ENCODE data around the gene FRYL. TPM values are rescaled to one million over a fixed set of nuclear protein-coding genes. Genes with fewer than 3 reads are reported as not detected.
A peak's percentile ranks its signal among the peaks of the same experiment; 100 is the strongest.

Gene FRYL
- total and polyA plus RNA-seq, 2 donors (not counting 1 experiment from before 2014, with no cell fraction given) = 20.3 to 61.4 TPM

- peaks cover 1% of the 10 kb centered on the region for H3K36me3 ChIP-seq (ENCODE audit: control insufficient read depth, insufficient read depth, low read length)
- TF ChIP-seq EZH2 (IDR thresholded peaks at IDR 0.05; ENCODE audit: low read length, missing control alignments) = no peak
- TF ChIP-seq CTCF (conservative IDR thresholded peaks at IDR 0.05 in 1 of 2, IDR thresholded peaks at IDR 0.05 in 1 of 2; ENCODE audit: low read depth in 1 of 2, low read length in 2 of 2) = no peak
- no peaks in the 10 kb centered on the region for H3K79me2 ChIP-seq (ENCODE audit: control insufficient read depth, insufficient read depth, low read length)
- no peak overlapping the region for H3K9ac ChIP-seq (ENCODE audit: insufficient read depth, low read length)
- H3K4me1 ChIP-seq (ENCODE audit: control insufficient read depth, extremely low read depth, insufficient read depth, low read length) = no peaks in the 10 kb centered on the region
- H3K9me3 ChIP-seq (ENCODE audit: control insufficient read depth, insufficient read depth, low read depth, low read length) = no peaks in the 10 kb centered on the region
- peak; percentile 21 to 45 for DNase-seq (ENCODE audit: low read depth in 2 of 2)
- H3K4me3 ChIP-seq (replicated peaks in 1 of 4; ENCODE audit: control extremely low read depth in 1 of 4, insufficient read depth in 1 of 4, low read depth in 3 of 4, low read length in 4 of 4) = no peak overlapping the region
- H2AFZ ChIP-seq (ENCODE audit: low read length) = no peak overlapping the region
- no peak overlapping the region for H3K4me2 ChIP-seq (ENCODE audit: extremely low read depth, insufficient read depth, low read length)
- no peak overlapping the region for H3K27ac ChIP-seq (ENCODE audit: insufficient read depth, low read length)
- H4K20me1 ChIP-seq (ENCODE audit: control insufficient read depth, extremely low read depth, insufficient read depth, low read length) = no peaks in the 10 kb centered on the region
- H3K27me3 ChIP-seq (ENCODE audit: control insufficient read depth, insufficient read depth, low read length) = no peaks in the 10 kb centered on the region
These were observed 177.3 kb downstream of the FRYL start for GRCh38 chr4:48602763-48603162.

GRCh38 chr4:48602222-48602621 is 177.9 kb downstream of the FRYL start:
- peak; percentile 40 to 82 for DNase-seq (ENCODE audit: low read depth in 2 of 2)
- Histone ChIP-seq H3K36me3 (ENCODE audit: control insufficient read depth, insufficient read depth, low read length) (peaks cover 1% of the 10 kb centered on the region), H4K20me1 (ENCODE audit: control insufficient read depth, extremely low read depth, insufficient read depth, low read length) (no peaks in the 10 kb centered on the region), H3K9ac (ENCODE audit: insufficient read depth, low read length) (no peak overlapping the region), H3K4me3 (replicated peaks in 1 of 4; ENCODE audit: control extremely low read depth in 1 of 4, insufficient read depth in 1 of 4, low read depth in 3 of 4, low read length in 4 of 4) (no peak overlapping the region), H3K27me3 (ENCODE audit: control insufficient read depth, insufficient read depth, low read length) (no peaks in the 10 kb centered on the region), H3K79me2 (ENCODE audit: control insufficient read depth, insufficient read depth, low read length) (no peaks in the 10 kb centered on the region), H2AFZ (ENCODE audit: low read length) (no peak overlapping the region), H3K27ac (ENCODE audit: insufficient read depth, low read length) (no peak overlapping the region), H3K4me2 (ENCODE audit: extremely low read depth, insufficient read depth, low read length) (no peak overlapping the region), H3K9me3 (ENCODE audit: control insufficient read depth, insufficient read depth, low read depth, low read length) (no peaks in the 10 kb centered on the region), H3K4me1 (ENCODE audit: control insufficient read depth, extremely low read depth, insufficient read depth, low read length) (no peaks in the 10 kb centered on the region)
- TF ChIP-seq CTCF (conservative IDR thresholded peaks at IDR 0.05 in 1 of 2, IDR thresholded peaks at IDR 0.05 in 1 of 2; ENCODE audit: low read depth in 1 of 2, low read length in 2 of 2) (no peak), EZH2 (IDR thresholded peaks at IDR 0.05; ENCODE audit: low read length, missing control alignments) (no peak)

- Histone ChIP-seq H2AFZ (ENCODE audit: low read length) (no peak overlapping the region), H3K4me2 (ENCODE audit: extremely low read depth, insufficient read depth, low read length) (no peak overlapping the region), H3K27me3 (ENCODE audit: control insufficient read depth, insufficient read depth, low read length) (no peaks in the 10 kb centered on the region), H3K27ac (ENCODE audit: insufficient read depth, low read length) (no peak overlapping the region), H4K20me1 (ENCODE audit: control insufficient read depth, extremely low read depth, insufficient read depth, low read length) (no peaks in the 10 kb centered on the region), H3K9me3 (ENCODE audit: control insufficient read depth, insufficient read depth, low read depth, low read length) (no peaks in the 10 kb centered on the region), H3K9ac (ENCODE audit: insufficient read depth, low read length) (no peak overlapping the region), H3K4me1 (ENCODE audit: control insufficient read depth, extremely low read depth, insufficient read depth, low read length) (no peaks in the 10 kb centered on the region), H3K4me3 (replicated peaks in 1 of 4; ENCODE audit: control extremely low read depth in 1 of 4, insufficient read depth in 1 of 4, low read depth in 3 of 4, low read length in 4 of 4) (no peak overlapping the region), H3K36me3 (ENCODE audit: control insufficient read depth, insufficient read depth, low read length) (peaks cover 3% of the 10 kb centered on the region), H3K79me2 (ENCODE audit: control insufficient read depth, insufficient read depth, low read length) (no peaks in the 10 kb centered on the region)
- no peak for DNase-seq (ENCODE audit: low read depth in 2 of 2)
- TF ChIP-seq EZH2 (IDR thresholded peaks at IDR 0.05; ENCODE audit: low read length, missing control alignments) (no peak), CTCF (conservative IDR thresholded peaks at IDR 0.05 in 1 of 2, IDR thresholded peaks at IDR 0.05 in 1 of 2; ENCODE audit: low read depth in 1 of 2, low read length in 2 of 2) (no peak)
These were observed 183.7 kb downstream of the FRYL start for GRCh38 chr4:48596336-48596735.

Data from fibroblast of lung (primary cell).